ENCODE data around the gene FAM163A. TPM values are rescaled to one million over a fixed set of nuclear protein-coding genes. Genes with fewer than 3 reads are reported as not detected.

Gene FAM163A
- total RNA-seq, 1 donor from 2014 or later: 1.4 TPM

- peaks cover 61% of the 10 kb centered on the region for H3K27me3 Mint-ChIP-seq
- H3K36me3 Mint-ChIP-seq: no peaks in the 10 kb centered on the region
- peaks cover 16% of the 10 kb centered on the region for H3K9me3 Mint-ChIP-seq
- DNase-seq (ENCODE audit: extremely low spot score, unreplicated experiment): no peak
- no peak overlapping the region for H3K4me3 Mint-ChIP-seq
- no peaks in the 10 kb centered on the region for H3K4me1 Mint-ChIP-seq (ENCODE audit: unreplicated experiment)
- H3K27ac Mint-ChIP-seq: no peak overlapping the region
- TF ChIP-seq CTCF (conservative IDR thresholded peaks at IDR 0.05): no peak
These were observed 7.5 kb downstream of the FAM163A start for GRCh38 chr1:179750630-179751029.

GRCh38 chr1:179753061-179753460 lies 10.0 kb downstream of the FAM163A start:
- Mint-ChIP-seq H3K9me3 (peaks cover 16% of the 10 kb centered on the region), H3K4me1 (ENCODE audit: unreplicated experiment) (no peaks in the 10 kb centered on the region), H3K36me3 (no peaks in the 10 kb centered on the region), H3K27ac (no peak overlapping the region), H3K27me3 (peaks cover 39% of the 10 kb centered on the region), H3K4me3 (no peak overlapping the region)
- DNase-seq (ENCODE audit: extremely low spot score, unreplicated experiment): no peak
- no peak for TF ChIP-seq CTCF (conservative IDR thresholded peaks at IDR 0.05)

- TF ChIP-seq CTCF (conservative IDR thresholded peaks at IDR 0.05): no peak
- Mint-ChIP-seq H3K27me3 (peaks cover 34% of the 10 kb centered on the region), H3K4me3 (no peak overlapping the region), H3K9me3 (peaks cover 16% of the 10 kb centered on the region), H3K36me3 (no peaks in the 10 kb centered on the region), H3K4me1 (ENCODE audit: unreplicated experiment) (no peaks in the 10 kb centered on the region), H3K27ac (no peak overlapping the region)
- DNase-seq (ENCODE audit: extremely low spot score, unreplicated experiment): no peak
These were observed 11.0 kb downstream of the FAM163A start for GRCh38 chr1:179754041-179754624.

GRCh38 chr1:179757933-179758332 lies 14.8 kb downstream of the FAM163A start:
- DNase-seq (ENCODE audit: extremely low spot score, unreplicated experiment): no peak
- H3K9me3 Mint-ChIP-seq: no peaks in the 10 kb centered on the region
- H3K27me3 Mint-ChIP-seq: peaks cover 39% of the 10 kb centered on the region
- no peak overlapping the region for H3K27ac Mint-ChIP-seq
- H3K4me1 Mint-ChIP-seq (ENCODE audit: unreplicated experiment): peaks cover 7% of the 10 kb centered on the region
- no peaks in the 10 kb centered on the region for H3K36me3 Mint-ChIP-seq
- no peak for TF ChIP-seq CTCF (conservative IDR thresholded peaks at IDR 0.05)
- no peak overlapping the region for H3K4me3 Mint-ChIP-seq

DNA sequence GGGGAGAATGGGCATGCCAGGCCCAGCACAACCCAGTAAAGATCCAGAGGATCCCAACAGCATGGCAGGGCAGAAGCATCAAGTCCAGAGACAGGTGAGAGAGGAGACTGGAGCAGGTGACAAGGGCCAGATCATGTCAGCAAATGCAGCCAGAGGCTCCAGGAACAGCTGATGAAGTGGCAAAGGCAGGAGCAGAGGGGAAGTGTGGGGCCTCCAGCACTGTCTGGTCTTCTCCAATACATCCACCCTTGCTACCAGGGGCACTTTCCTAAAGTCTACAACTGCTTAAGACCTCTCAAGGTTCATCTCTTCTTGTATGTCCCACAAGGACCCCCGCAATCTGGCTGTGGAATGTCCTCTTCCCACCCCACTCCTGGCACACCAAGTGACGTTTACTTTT lies 17.4 kb downstream of the FAM163A start:
- peaks cover 7% of the 10 kb centered on the region for H3K4me1 Mint-ChIP-seq (ENCODE audit: unreplicated experiment)
- TF ChIP-seq CTCF (conservative IDR thresholded peaks at IDR 0.05): no peak
- DNase-seq (ENCODE audit: extremely low spot score, unreplicated experiment): no peak

GRCh38 chr1:179761296-179761695 lies 18.2 kb downstream of the FAM163A start:
- DNase-seq (ENCODE audit: extremely low spot score, unreplicated experiment): no peak
- H3K27me3 Mint-ChIP-seq: peaks cover 35% of the 10 kb centered on the region
- no peaks in the 10 kb centered on the region for H3K9me3 Mint-ChIP-seq
- no peak overlapping the region for H3K27ac Mint-ChIP-seq
- TF ChIP-seq CTCF (conservative IDR thresholded peaks at IDR 0.05): no peak
- no peak overlapping the region for H3K4me3 Mint-ChIP-seq
- no peaks in the 10 kb centered on the region for H3K36me3 Mint-ChIP-seq
- peaks cover 7% of the 10 kb centered on the region for H3K4me1 Mint-ChIP-seq (ENCODE audit: unreplicated experiment)

More for the DNA sequence above, 17.4 kb downstream of the FAM163A start:
- no peak overlapping the region for H3K4me3 Mint-ChIP-seq
- H3K27me3 Mint-ChIP-seq: peaks cover 35% of the 10 kb centered on the region
- H3K36me3 Mint-ChIP-seq: no peaks in the 10 kb centered on the region
- no peaks in the 10 kb centered on the region for H3K9me3 Mint-ChIP-seq
- no peak overlapping the region for H3K27ac Mint-ChIP-seq
